H1 (cell line): ENCODE measurements around the gene PPP1R3F. TPM values are rescaled to one million over a fixed set of nuclear protein-coding genes. Genes with fewer than 3 reads are reported as not detected.

ENCODE experiments used
- CTCF ChIA-PET: fragments of 300-600 bp; sonication (Branson Sonifier 250); formaldehyde crosslinking; loops from one replicate; lab custom pipeline; 2021; ENCODE audit not compliant: partially characterized antibody; lab: Charles Lee
- POLR2A ChIA-PET: fragments of 300-600 bp; sonication (Branson Sonifier 250); formaldehyde crosslinking; loops from one replicate; lab custom pipeline; 2021; ENCODE audit warnings: inconsistent platforms; ENCODE audit not compliant: partially characterized antibody; lab: Charles Lee
- DNase-seq, 2 experiments: peaks; one replicate each; pipeline versions ENCODE4 v3.0.0 to v3.0.0-alpha.2; 2010 to 2022; ENCODE audit warnings: low spot score in 2 of 2, low read depth in 1 of 2, mixed read lengths in 1 of 2
- FAIRE-seq: peaks from 2 replicates; lab custom pipeline; 2011; peaks lifted over from hg19 to GRCh38; lab: Jason Lieb, UNC
- H2AFZ ChIP-seq: 2 replicates; pipeline ENCODE4 v1.8.1; 2012; ENCODE audit warnings: low read length, inconsistent platforms
- H2AK5ac ChIP-seq: 2 replicates; pipeline ENCODE4 v1.6.1; 2013; ENCODE audit warnings: low read depth, low read length
- H2BK120ac ChIP-seq: replicated peaks from 2 replicates; pipeline ENCODE3; 2013; ENCODE audit warnings: low read depth, low read length, inconsistent platforms
- H2BK12ac ChIP-seq: 2 replicates; pipeline ENCODE4 v1.6.1; 2013; ENCODE audit warnings: low read depth, low read length
- H2BK15ac ChIP-seq: 2 replicates; pipeline ENCODE4 v1.6.1; 2013; ENCODE audit warnings: low read length
- H2BK20ac ChIP-seq: 2 replicates; pipeline ENCODE4 v1.6.1; 2013; ENCODE audit warnings: low read length
- H2BK5ac ChIP-seq: 2 replicates; pipeline ENCODE4 v1.6.1; 2013; ENCODE audit warnings: low read depth, low read length
- H3K14ac ChIP-seq: 2 replicates; pipeline ENCODE4 v1.6.1; 2013; ENCODE audit warnings: inconsistent platforms; ENCODE audit not compliant: insufficient read length
- H3K18ac ChIP-seq: 2 replicates; pipeline ENCODE4 v1.6.1; 2013; ENCODE audit warnings: low read length; ENCODE audit errors: extremely low read depth
- H3K23ac ChIP-seq: 2 replicates; pipeline ENCODE4 v1.6.1; 2013; ENCODE audit warnings: inconsistent platforms; ENCODE audit not compliant: insufficient read length
- H3K23me2 ChIP-seq: 2 replicates; pipeline ENCODE4 v1.6.1; 2013; ENCODE audit warnings: low read depth, low read length
- H3K27ac ChIP-seq: 2 replicates; pipeline ENCODE4 v1.6.1; 2011; ENCODE audit warnings: low read depth, low read length, inconsistent platforms
- H3K27me3 ChIP-seq, 4 experiments: replicated peaks in 1 of 4; 1 replicate in 1 of 4; 2 replicates in 3 of 4; pipeline versions ENCODE4 v1.6.1 to v1.8.1; 2011 to 2013; ENCODE audit warnings: low read length in 3 of 4, mild to moderate bottlenecking in 3 of 4, inconsistent platforms in 2 of 4, mixed read lengths in 2 of 4, moderate library complexity in 1 of 4; ENCODE audit not compliant: control insufficient read depth in 3 of 4, insufficient read depth in 3 of 4; ENCODE audit errors: extremely low read depth in 1 of 4
- H3K36me3 ChIP-seq, 4 experiments: 2 replicates each; pipeline versions ENCODE4 v1.6.1 to v1.8.1; 2011 to 2013; ENCODE audit warnings: mild to moderate bottlenecking in 4 of 4, low read length in 3 of 4, moderate library complexity in 2 of 4, control low read depth in 1 of 4, inconsistent platforms in 1 of 4; ENCODE audit not compliant: insufficient read depth in 4 of 4, control insufficient read depth in 2 of 4
- H3K4ac ChIP-seq: replicated peaks from 2 replicates; pipeline ENCODE3; 2013; ENCODE audit warnings: low read length, low read depth, mixed read lengths, inconsistent platforms; ENCODE audit not compliant: insufficient read length
- H3K4me1 ChIP-seq, 4 experiments: replicated peaks in 1 of 4; 1 replicate in 1 of 4; 2 replicates in 3 of 4; pipeline versions ENCODE4 v1.6.1 to v1.8.1; 2011 to 2013; ENCODE audit warnings: low read length in 3 of 4, inconsistent platforms in 2 of 4, mixed read lengths in 1 of 4; ENCODE audit not compliant: insufficient read depth in 4 of 4, control insufficient read depth in 3 of 4
- H3K4me2 ChIP-seq, 2 experiments: 2 replicates each; pipeline versions ENCODE4 v1.6.1 to v1.8.1; 2011 to 2013; ENCODE audit warnings: low read depth in 2 of 2, low read length in 2 of 2, control low read depth in 1 of 2, inconsistent platforms in 1 of 2, mild to moderate bottlenecking in 1 of 2; ENCODE audit not compliant: insufficient read depth in 1 of 2
- H3K4me3 ChIP-seq, 4 experiments: fragments of 200-600, 300-600 bp in 1 of 4; sonication (generic), shearing (Covaris generic), sonication (Bioruptor Twin) in 1 of 4; 2 replicates each; pipeline versions ENCODE4 v1.5.1 to v1.8.1; 2011 to 2016; ENCODE audit warnings: low read length in 4 of 4, low read depth in 3 of 4, control low read depth in 2 of 4, inconsistent platforms in 2 of 4, mild to moderate bottlenecking in 2 of 4, mixed read lengths in 1 of 4, moderate library complexity in 1 of 4; ENCODE audit not compliant: insufficient read depth in 2 of 4; ENCODE audit errors: extremely low read depth in 1 of 4
- H3K56ac ChIP-seq: replicated peaks from 2 replicates; pipeline ENCODE3; 2013; ENCODE audit warnings: low read depth, mild to moderate bottlenecking, mixed read lengths, low read length, inconsistent platforms; ENCODE audit not compliant: insufficient read length
- H3K79me1 ChIP-seq: 2 replicates; pipeline ENCODE4 v1.6.1; 2013; ENCODE audit warnings: low read depth, low read length, control low read depth
- H3K79me2 ChIP-seq, 2 experiments: 2 replicates each; pipeline versions ENCODE4 v1.6.1 to v1.8.1; 2012 to 2013; ENCODE audit warnings: low read length in 2 of 2, mild to moderate bottlenecking in 2 of 2, inconsistent platforms in 1 of 2; ENCODE audit not compliant: insufficient read depth in 2 of 2, control insufficient read depth in 1 of 2
- H3K9ac ChIP-seq, 4 experiments: replicated peaks in 1 of 4; 1 replicate in 1 of 4; 2 replicates in 3 of 4; pipeline versions ENCODE4 v1.6.1 to v1.8.1; 2011 to 2013; ENCODE audit warnings: low read depth in 3 of 4, low read length in 3 of 4, control low read depth in 2 of 4, mild to moderate bottlenecking in 2 of 4, moderate library complexity in 2 of 4, inconsistent platforms in 1 of 4; ENCODE audit errors: extremely low read depth in 1 of 4
- H3K9me3 ChIP-seq, 2 experiments: 2 replicates each; pipeline versions ENCODE4 v1.6.1 to v1.8.1; 2012 to 2013; ENCODE audit warnings: mild to moderate bottlenecking in 2 of 2, moderate library complexity in 2 of 2, control low read depth in 1 of 2, inconsistent platforms in 1 of 2, low read depth in 1 of 2, low read length in 1 of 2, mixed read lengths in 1 of 2; ENCODE audit not compliant: insufficient read depth in 2 of 2
- H4K20me1 ChIP-seq, 2 experiments: replicated peaks in 1 of 2; 2 replicates each; pipeline versions ENCODE3 to v1.8.1; 2011 to 2013; ENCODE audit warnings: inconsistent platforms in 2 of 2, low read length in 2 of 2, mild to moderate bottlenecking in 1 of 2; ENCODE audit not compliant: insufficient read depth in 2 of 2, control insufficient read depth in 1 of 2
- H4K5ac ChIP-seq: 2 replicates; pipeline ENCODE4 v1.6.1; 2013; ENCODE audit warnings: low read length, low read depth, mixed read lengths, inconsistent platforms; ENCODE audit not compliant: insufficient read length
- H4K8ac ChIP-seq: 2 replicates; pipeline ENCODE4 v1.8.0; 2013; ENCODE audit warnings: mild to moderate bottlenecking, moderate library complexity, low read length, inconsistent platforms; ENCODE audit not compliant: insufficient read depth; ENCODE audit errors: extremely low read depth
- H4K91ac ChIP-seq: replicated peaks from 2 replicates; pipeline ENCODE3; 2013; ENCODE audit warnings: low read length, mixed read lengths, inconsistent platforms; ENCODE audit not compliant: insufficient read length
- KDM5A ChIP-seq: fragments of 200-600 bp; IDR thresholded peaks from 2 replicates; pipeline ENCODE4 v1.7.1; 2012; ENCODE audit warnings: mild to moderate bottlenecking, low read length, inconsistent platforms, mixed read lengths
- RFX5 ChIP-seq: IDR thresholded peaks from 2 replicates; pipeline ENCODE4 v1.6.1; 2011; ENCODE audit warnings: low read depth, low read length, improper control_type of control experiment, borderline replicate concordance
- WGBS, 2 experiments: shearing (Covaris generic) in 1 of 2; methylation state at CpG; one replicate each; pipeline versions ENCODE4 v1.1.6 to v1.1.7; 2013 to 2015; ENCODE audit warnings: low lambda C conversion rate in 2 of 2, mixed read lengths in 2 of 2, inconsistent platforms in 1 of 2, low coverage in 1 of 2, missing lambda C conversion rate in 1 of 2; ENCODE audit not compliant: insufficient replicate concordance in 2 of 2, insufficient coverage in 1 of 2, insufficient read length in 1 of 2; ENCODE audit errors: extremely low coverage in 1 of 2, missing lambda C conversion rate in 1 of 2; 5-methylcytosine and 5-hydroxymethylcytosine counted together
- polyA plus RNA-seq, 7 experiments: library from polyadenylated mRNA; depleted of rRNA in 3 of 7; stranded (reverse) in 5 of 7; unstranded in 2 of 7; fragments of >200 nt in 5 of 7; fragments of 200-250 nt in 2 of 7; gene quantifications; 1 replicate in 5 of 7; 2 replicates in 1 of 7; 4 replicates in 1 of 7; pipeline versions ENCODE4 v1.2.1 to v1.2.3, GENCODE V29; 2011 to 2013; ENCODE audit warnings: missing spikeins in 2 of 7, mixed read lengths in 2 of 7
- total RNA-seq: library from RNA; stranded (reverse); fragmentation: NEBNext Ultra II Directional; extraction: Animal tissue kit (Norgen Biotek cat#: 25700); gene quantifications from 2 replicates; pipeline ENCODE4 v1.2.1, GENCODE V29; 2021

PPP1R3F gene
- total and polyA plus RNA-seq, 2 of the 8 experiments (the other 6 are each of a cell fraction or from before 2014, with no cell fraction given) = 5.1 to 6.8 TPM

GRCh38 chrX:49276207-49276606 is 6.6 kb downstream of the PPP1R3F start:
- no peaks in the 10 kb centered on the region for H3K36me3 ChIP-seq
- no peak overlapping the region for H2BK20ac ChIP-seq
- no peak overlapping the region for H3K23ac ChIP-seq
- DNase-seq = no peak
- H4K5ac ChIP-seq = no peak overlapping the region
- no peak overlapping the region for H3K4me3 ChIP-seq
- CTCF ChIA-PET = interaction anchor here (1.5 to 1.8 kb wide), 3 partner anchors 15 to 135 kb away, joined by 3 to 6 read pairs (median 3); no protein-coding TSS in a partner anchor
- no peak overlapping the region for H2BK15ac ChIP-seq
- H4K20me1 ChIP-seq = peaks cover 0 to 17% of the 10 kb centered on the region in 2 experiments
- H3K4me2 ChIP-seq = no peak overlapping the region
- peaks cover 2% of the 10 kb centered on the region; the same call in 1 of the 2 replicates for H3K79me1 ChIP-seq
- H3K18ac ChIP-seq = no peak overlapping the region
- no peak overlapping the region for H2BK12ac ChIP-seq
- no peaks in the 10 kb centered on the region for H3K27me3 ChIP-seq
- H3K4ac ChIP-seq = no peak overlapping the region
- POLR2A ChIA-PET = interaction anchor here (1.0 to 2.4 kb wide), 2 partner anchors 10 to 15 kb away, joined by 3 to 8 read pairs; no protein-coding TSS in a partner anchor
- H3K9me3 ChIP-seq = no peaks in the 10 kb centered on the region
- no peak overlapping the region for H3K9ac ChIP-seq
- H4K8ac ChIP-seq = no peak overlapping the region
- H3K79me2 ChIP-seq = peaks cover 8 to 29% of the 10 kb centered on the region in 2 experiments; a peak in 3 of 4 replicates
- WGBS, 2 experiments = 91% methylated on average over 1 of the region's 1 CpG; no CpG with 5 or more reads in 1 of the 2 experiments
- no peaks in the 10 kb centered on the region for H3K23me2 ChIP-seq
- H2BK5ac ChIP-seq = no peak overlapping the region
- no peak overlapping the region for H3K27ac ChIP-seq
- no peak overlapping the region for H2BK120ac ChIP-seq
- H4K91ac ChIP-seq = no peak overlapping the region
- no peak overlapping the region for H3K14ac ChIP-seq
- no peak for FAIRE-seq
- no peak overlapping the region for H2AK5ac ChIP-seq
- peaks cover 0 to 5% (median 2%) of the 10 kb centered on the region in 4 experiments; a peak in 3 of 7 replicates for H3K4me1 ChIP-seq
- no peak overlapping the region for H3K56ac ChIP-seq
- no peak overlapping the region for H2AFZ ChIP-seq
- no peak for TF ChIP-seq KDM5A
- no peak for TF ChIP-seq RFX5
